HepG2 (cell line): ENCODE results near the gene GBA2. TPM values are rescaled to one million over a fixed set of nuclear protein-coding genes. Genes with fewer than 3 reads are reported as not detected.
A peak's percentile ranks its signal among the peaks of the same experiment; 100 is the strongest.

ENCODE experiments used
- ADNP ChIP-seq: sonication (generic); formaldehyde crosslinking; IDR thresholded peaks from 2 replicates; pipeline ENCODE4 v1.4.0; 2020; ENCODE audit warnings: missing genetic modification reagents
- AKAP8 ChIP-seq: sonication (generic); formaldehyde crosslinking; IDR thresholded peaks from 2 replicates; pipeline ENCODE4 v1.5.1; 2020; ENCODE audit warnings: mild to moderate bottlenecking, missing genetic modification reagents
- ATAD3A ChIP-seq: sonication (generic); formaldehyde crosslinking; IDR thresholded peaks from 2 replicates; pipeline ENCODE4 v1.4.0; 2020; ENCODE audit warnings: missing genetic modification reagents
- ATF7 ChIP-seq, 2 experiments: fragments of 450-650 bp in 1 of 2; sonication (generic) in 1 of 2; formaldehyde crosslinking in 1 of 2; IDR thresholded peaks; 2 replicates each; pipeline versions ENCODE4 v1.4.0 to v1.6.1; 2016 to 2020; ENCODE audit warnings: antibody characterized with exemption in 1 of 2, mild to moderate bottlenecking in 1 of 2, missing genetic modification reagents in 1 of 2
- BRD4 ChIP-seq: sonication (generic); formaldehyde crosslinking; IDR thresholded peaks from 2 replicates; pipeline ENCODE4 v1.4.0; 2020; ENCODE audit warnings: missing genetic modification reagents
- CENPX ChIP-seq: sonication (generic); formaldehyde crosslinking; IDR thresholded peaks from 2 replicates; pipeline ENCODE4 v1.9.0; 2021; ENCODE audit warnings: mild to moderate bottlenecking, missing genetic modification reagents, moderate library complexity
- ELF4 ChIP-seq: sonication (generic); formaldehyde crosslinking; IDR thresholded peaks from 2 replicates; pipeline ENCODE4 v1.5.0; 2020; ENCODE audit warnings: missing genetic modification reagents, mild to moderate bottlenecking, moderate library complexity, borderline replicate concordance
- FOXP4 ChIP-seq: sonication (generic); formaldehyde crosslinking; IDR thresholded peaks from 2 replicates; pipeline ENCODE4 v1.4.0; 2020; ENCODE audit warnings: missing genetic modification reagents
- GPN1 ChIP-seq: sonication (generic); formaldehyde crosslinking; IDR thresholded peaks from 2 replicates; pipeline ENCODE4 v1.5.1; 2020; ENCODE audit warnings: missing genetic modification reagents, borderline replicate concordance
- HNRNPK ChIP-seq: fragments of 200-400 bp; formaldehyde crosslinking; IDR thresholded peaks from 2 replicates; pipeline ENCODE4 v1.6.1; 2018; ENCODE audit warnings: low read length, low read depth, moderate library complexity, mild to moderate bottlenecking; ENCODE audit not compliant: poor library complexity, severe bottlenecking
- MXD4 ChIP-seq: IDR thresholded peaks from 2 replicates; pipeline ENCODE4 v1.6.1; 2016; ENCODE audit warnings: mild to moderate bottlenecking, missing biosample characterization, missing genetic modification reagents
- NR0B2 ChIP-seq: sonication (generic); formaldehyde crosslinking; IDR thresholded peaks from 2 replicates; pipeline ENCODE4 v1.4.0; 2020; ENCODE audit warnings: mild to moderate bottlenecking, missing genetic modification reagents
- SMYD3 ChIP-seq: sonication (generic); formaldehyde crosslinking; IDR thresholded peaks from 2 replicates; pipeline ENCODE4 v1.8.1; 2023; ENCODE audit warnings: mild to moderate bottlenecking, missing genetic modification reagents
- TAF1 ChIP-seq: sonication (generic); formaldehyde crosslinking; IDR thresholded peaks from 2 replicates; pipeline ENCODE4 v1.4.0; 2020; ENCODE audit warnings: missing genetic modification reagents
- U2AF1 ChIP-seq: fragments of 200-400 bp; formaldehyde crosslinking; optimal IDR thresholded peaks from 2 replicates; pipeline ENCODE3; 2017; ENCODE audit warnings: mild to moderate bottlenecking, low read depth, low read length
- YEATS2 ChIP-seq: sonication (generic); formaldehyde crosslinking; IDR thresholded peaks from 2 replicates; pipeline ENCODE4 v1.4.0; 2020; ENCODE audit warnings: missing genetic modification reagents, borderline replicate concordance
- ZBTB26 ChIP-seq: IDR thresholded peaks from 2 replicates; pipeline ENCODE4 v1.6.1; 2016; ENCODE audit warnings: missing compliant biosample characterization, missing genetic modification reagents, borderline replicate concordance
- ZNF232 ChIP-seq: sonication (generic); formaldehyde crosslinking; IDR thresholded peaks from 2 replicates; pipeline ENCODE4 v1.4.0; 2020; ENCODE audit warnings: missing genetic modification reagents, borderline replicate concordance
- ZNF251 ChIP-seq: sonication (generic); formaldehyde crosslinking; IDR thresholded peaks from 2 replicates; pipeline ENCODE4 v1.9.0; 2021; ENCODE audit warnings: mild to moderate bottlenecking, missing genetic modification reagents
- ZNF275 ChIP-seq: sonication (generic); formaldehyde crosslinking; IDR thresholded peaks from 2 replicates; pipeline ENCODE4 v1.8.0; 2022; ENCODE audit warnings: missing genetic modification reagents, mild to moderate bottlenecking, inconsistent platforms, borderline replicate concordance
- ZNF460 ChIP-seq: sonication (generic); formaldehyde crosslinking; IDR thresholded peaks from 2 replicates; pipeline ENCODE4 v1.5.1; 2020; ENCODE audit warnings: missing genetic modification reagents, mild to moderate bottlenecking, borderline replicate concordance
- ZNF563 ChIP-seq: sonication (generic); formaldehyde crosslinking; IDR thresholded peaks from 2 replicates; pipeline ENCODE4 v1.8.0; 2022; ENCODE audit warnings: mild to moderate bottlenecking, moderate library complexity, missing genetic modification reagents
- ZSCAN30 ChIP-seq: sonication (generic); formaldehyde crosslinking; IDR thresholded peaks from 2 replicates; pipeline ENCODE4 v1.5.0; 2020; ENCODE audit warnings: mild to moderate bottlenecking, missing genetic modification reagents
- polyA plus RNA-seq, 8 experiments: library from polyadenylated mRNA; depleted of rRNA in 3 of 8; stranded (reverse) in 7 of 8; unstranded in 1 of 8; fragments of >200 nt; fragmentation: Illumina TruSeq in 4 of 8; extraction: Trizol in 4 of 8; gene quantifications; 2 replicates each; pipeline versions ENCODE4 v1.2.1 to v1.2.3, GENCODE V29; 2011 to 2016; ENCODE audit warnings: low read depth in 4 of 8, missing spikeins in 1 of 8, mixed read lengths in 1 of 8; ENCODE audit not compliant: insufficient read depth in 1 of 8
- total RNA-seq, 5 experiments: library from RNA; depleted of rRNA; stranded (reverse); fragments of >200 nt; fragmentation: Illumina TruSeq; extraction: Trizol; gene quantifications; 2 replicates each; pipeline ENCODE4 v1.2.3, GENCODE V29; 2016; ENCODE audit warnings: low read depth in 1 of 5

GBA2 gene
- total and polyA plus RNA-seq, 2 of the 13 experiments (the other 11 are each of a cell fraction or from before 2014, with no cell fraction given): 37.5 to 86.1 TPM

GRCh38 chr9:35732185-35732799, 16.7 kb downstream of the GBA2 start, which contains the start of the genes CREB3 and TLN1 (continued):
- TF ChIP-seq NR0B2 (CRISPR knock-in tag) (no peak), FOXP4 (no peak; the same call in 1 of the 2 replicates), ZNF251 (CRISPR knock-in tag) (no peak), ADNP (CRISPR knock-in tag) (no peak), ZNF232 (CRISPR knock-in tag) (peak; percentile 73; the same call in 1 of the 2 replicates), HNRNPK (no peak), ATAD3A (CRISPR knock-in tag) (no peak), TAF1 (CRISPR knock-in tag) (peak; percentile 72; the same call in 1 of the 2 replicates), YEATS2 (peak; percentile 90), BRD4 (CRISPR knock-in tag) (0 out of 2 replicates have a peak, but pooled peaks have one; percentile 67), ZNF563 (peak; percentile 81), ZSCAN30 (CRISPR knock-in tag) (no peak), ELF4 (0 out of 2 replicates have a peak, but pooled peaks have one; percentile 17), ZNF275 (no peak; the same call in 1 of the 2 replicates), GPN1 (CRISPR knock-in tag) (no peak), ATF7 (IDR thresholded peaks at IDR 0.05) (no peak), ATF7 (CRISPR knock-in tag; IDR thresholded peaks at IDR 0.05) (no peak; the same call in 1 of the 2 replicates), SMYD3 (CRISPR knock-in tag) (0 out of 2 replicates have a peak, but pooled peaks have one; percentile 28), AKAP8 (CRISPR knock-in tag) (no peak), MXD4 (CRISPR knock-in tag) (peak; percentile 66), CENPX (no peak), ZNF460 (CRISPR knock-in tag) (no peak; the same call in 1 of the 2 replicates), U2AF1 (peak; percentile 99), ZBTB26 (CRISPR knock-in tag) (peak; percentile 79; the same call in 1 of the 2 replicates)
